Activated T-cell treated with anti-CD3 and anti-CD28 coated beads for 1 hour (primary cell): Measurements from ENCODE around the gene KIF26A.
"Not testable (repeated sequence)": the region's sequence is repeated elsewhere in the genome, so short reads cannot be mapped to it uniquely, and the experiment has no call there.

Experiments
- DNase-seq: peaks from one replicate; pipeline ENCODE4 v3.0.0-alpha.2; 2020; ENCODE audit warnings: low read depth

Gene KIF26A

GRCh38 chr14:104144911-104145825, 6.8 kb downstream of the KIF26A start:
- no peak for DNase-seq

- no peak for DNase-seq
These were observed 7.6 kb downstream of the KIF26A start for GRCh38 chr14:104145826-104146601.

GRCh38 chr14:104146651-104147345, 8.4 kb downstream of the KIF26A start:
- no peak for DNase-seq

GRCh38 chr14:104147346-104148125, 9.1 kb downstream of the KIF26A start:
- no peak for DNase-seq

- no peak for DNase-seq
These were observed 10.3 kb downstream of the KIF26A start for GRCh38 chr14:104148433-104149277.

- DNase-seq: no peak
These were observed 10.8 kb downstream of the KIF26A start for GRCh38 chr14:104149278-104149595.

- DNase-seq: no peak
These were observed 11.3 kb downstream of the KIF26A start for GRCh38 chr14:104149617-104150135.

- DNase-seq: no peak
These were observed 12.0 kb downstream of the KIF26A start for GRCh38 chr14:104150136-104151025.

GRCh38 chr14:104151026-104151381, 12.6 kb downstream of the KIF26A start:
- DNase-seq: no peak

- DNase-seq: no peak
These were observed 13.3 kb downstream of the KIF26A start for GRCh38 chr14:104151566-104152245.

GRCh38 chr14:104152246-104152575, 13.8 kb downstream of the KIF26A start:
- DNase-seq: no peak

- DNase-seq: no peak
These were observed 14.5 kb downstream of the KIF26A start for GRCh38 chr14:104152686-104153393.

GRCh38 chr14:104153394-104153755, 15.0 kb downstream of the KIF26A start:
- DNase-seq: not testable (repeated sequence)

GRCh38 chr14:104154246-104154645, 15.9 kb downstream of the KIF26A start:
- DNase-seq: no peak

- DNase-seq: no peak
These were observed 17.1 kb downstream of the KIF26A start for GRCh38 chr14:104155513-104155912.

- DNase-seq: no peak
These were observed 17.8 kb downstream of the KIF26A start for GRCh38 chr14:104156142-104156541.

GRCh38 chr14:104157016-104157928, 18.9 kb downstream of the KIF26A start:
- no peak for DNase-seq
